OCI-LY1 (cell line): ENCODE data around the gene PCA3.

Experiments
- EZH2 ChIP-seq: fragments of 200-600 bp; sonication (generic), shearing (Covaris generic); IDR thresholded peaks from 2 replicates; pipeline ENCODE4 v1.8.0; 2017; ENCODE audit warnings: borderline replicate concordance, mixed run types, mild to moderate bottlenecking, antibody characterized with exemption, low read length, moderate library complexity, mixed read lengths
- TF ChIP-seq, protein P1 (sequence below): fragments of 200-600 bp; sonication (generic), shearing (Covaris generic); IDR thresholded peaks from 2 replicates; pipeline ENCODE4 v1.5.1; 2017; ENCODE audit warnings: mild to moderate bottlenecking, antibody characterized with exemption, low read length, moderate library complexity, mixed read lengths

DNA sequence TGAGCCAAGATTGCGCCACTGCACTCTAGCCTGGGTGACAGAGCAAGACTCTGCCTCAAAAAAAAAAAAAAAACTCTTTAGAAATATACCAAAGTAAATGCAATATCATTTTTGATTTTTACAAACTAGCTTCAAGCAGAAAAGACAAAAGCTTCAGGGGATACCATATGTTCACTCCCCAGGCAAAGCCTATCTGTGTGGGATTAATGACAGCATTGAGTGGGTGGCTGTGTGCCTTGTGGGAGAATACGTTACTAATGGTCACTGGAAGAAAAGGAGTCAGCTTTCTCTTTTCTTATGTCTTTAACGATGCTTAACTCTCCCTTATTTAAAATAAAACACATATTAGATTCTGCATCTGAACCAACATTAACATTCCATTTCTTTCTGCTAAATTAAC, 1.9 kb downstream of the PCA3 start:
- TF ChIP-seq EZH2, result no peak
- TF ChIP-seq, protein P1, sequence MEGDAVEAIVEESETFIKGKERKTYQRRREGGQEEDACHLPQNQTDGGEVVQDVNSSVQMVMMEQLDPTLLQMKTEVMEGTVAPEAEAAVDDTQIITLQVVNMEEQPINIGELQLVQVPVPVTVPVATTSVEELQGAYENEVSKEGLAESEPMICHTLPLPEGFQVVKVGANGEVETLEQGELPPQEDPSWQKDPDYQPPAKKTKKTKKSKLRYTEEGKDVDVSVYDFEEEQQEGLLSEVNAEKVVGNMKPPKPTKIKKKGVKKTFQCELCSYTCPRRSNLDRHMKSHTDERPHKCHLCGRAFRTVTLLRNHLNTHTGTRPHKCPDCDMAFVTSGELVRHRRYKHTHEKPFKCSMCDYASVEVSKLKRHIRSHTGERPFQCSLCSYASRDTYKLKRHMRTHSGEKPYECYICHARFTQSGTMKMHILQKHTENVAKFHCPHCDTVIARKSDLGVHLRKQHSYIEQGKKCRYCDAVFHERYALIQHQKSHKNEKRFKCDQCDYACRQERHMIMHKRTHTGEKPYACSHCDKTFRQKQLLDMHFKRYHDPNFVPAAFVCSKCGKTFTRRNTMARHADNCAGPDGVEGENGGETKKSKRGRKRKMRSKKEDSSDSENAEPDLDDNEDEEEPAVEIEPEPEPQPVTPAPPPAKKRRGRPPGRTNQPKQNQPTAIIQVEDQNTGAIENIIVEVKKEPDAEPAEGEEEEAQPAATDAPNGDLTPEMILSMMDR, result no peak
